HUES6 (cell line): ENCODE data around the gene GPS1.

Experiments used
- H3K27ac ChIP-seq: 2 replicates; pipeline ENCODE4 v1.7.0; 2013; ENCODE audit warnings: low read depth, mild to moderate bottlenecking, low read length, inconsistent platforms
- H3K27me3 ChIP-seq: 2 replicates; pipeline ENCODE4 v1.6.1; 2013; ENCODE audit warnings: low read length; ENCODE audit not compliant: control insufficient read depth, insufficient read depth
- H3K36me3 ChIP-seq: 2 replicates; pipeline ENCODE4 v1.6.1; 2013; ENCODE audit warnings: low read length; ENCODE audit not compliant: control insufficient read depth, insufficient read depth
- H3K4me1 ChIP-seq: 2 replicates; pipeline ENCODE4 v1.6.1; 2013; ENCODE audit warnings: low read length; ENCODE audit not compliant: control insufficient read depth, insufficient read depth
- H3K4me3 ChIP-seq: 2 replicates; pipeline ENCODE4 v1.5.1; 2013; ENCODE audit warnings: low read depth, low read length
- H3K9ac ChIP-seq: one replicate; pipeline ENCODE4 v1.6.1; 2013; ENCODE audit warnings: mild to moderate bottlenecking, low read length
- H3K9me3 ChIP-seq: 2 replicates; pipeline ENCODE4 v1.6.1; 2013; ENCODE audit warnings: low read depth, low read length; ENCODE audit not compliant: control insufficient read depth, insufficient read depth

Gene GPS1

GRCh38 chr17:82083533-82084359 lies 32.0 kb downstream of the GPS1 start:
- no peaks in the 10 kb centered on the region for H3K4me1 ChIP-seq
- H3K27me3 ChIP-seq = no peaks in the 10 kb centered on the region
- H3K36me3 ChIP-seq = peaks cover 99% of the 10 kb centered on the region
- H3K4me3 ChIP-seq = no peak overlapping the region
- no peak overlapping the region for H3K9ac ChIP-seq
- H3K27ac ChIP-seq = no peak overlapping the region
- no peaks in the 10 kb centered on the region for H3K9me3 ChIP-seq

GRCh38 chr17:82084373-82085030 lies 32.8 kb downstream of the GPS1 start:
- no peaks in the 10 kb centered on the region for H3K4me1 ChIP-seq
- no peaks in the 10 kb centered on the region for H3K9me3 ChIP-seq
- no peak overlapping the region for H3K27ac ChIP-seq
- no peak overlapping the region for H3K9ac ChIP-seq
- no peaks in the 10 kb centered on the region for H3K27me3 ChIP-seq
- peaks cover 100% of the 10 kb centered on the region for H3K36me3 ChIP-seq
- H3K4me3 ChIP-seq = no peak overlapping the region

- H3K9me3 ChIP-seq = no peaks in the 10 kb centered on the region
- H3K27me3 ChIP-seq = no peaks in the 10 kb centered on the region
- H3K36me3 ChIP-seq = peaks cover 100% of the 10 kb centered on the region
- no peak overlapping the region for H3K9ac ChIP-seq
- H3K27ac ChIP-seq = no peak overlapping the region
- H3K4me1 ChIP-seq = no peaks in the 10 kb centered on the region
- no peak overlapping the region for H3K4me3 ChIP-seq
Measured at GRCh38 chr17:82085031-82085861, 33.5 kb downstream of the GPS1 start.

- Histone ChIP-seq H3K4me1 (no peaks in the 10 kb centered on the region), H3K9ac (no peak overlapping the region), H3K4me3 (no peak overlapping the region), H3K36me3 (peaks cover 99% of the 10 kb centered on the region), H3K27ac (no peak overlapping the region), H3K9me3 (no peaks in the 10 kb centered on the region), H3K27me3 (no peaks in the 10 kb centered on the region)
Measured at GRCh38 chr17:82085931-82086764, 34.5 kb downstream of the GPS1 start.

GRCh38 chr17:82086941-82087906 lies 35.5 kb downstream of the GPS1 start:
- H3K27ac ChIP-seq = no peak overlapping the region
- no peaks in the 10 kb centered on the region for H3K4me1 ChIP-seq
- H3K27me3 ChIP-seq = no peaks in the 10 kb centered on the region
- no peak overlapping the region for H3K4me3 ChIP-seq
- H3K9me3 ChIP-seq = no peaks in the 10 kb centered on the region
- H3K9ac ChIP-seq = no peak overlapping the region
- H3K36me3 ChIP-seq = peaks cover 100% of the 10 kb centered on the region

- Histone ChIP-seq H3K9me3 (no peaks in the 10 kb centered on the region), H3K4me3 (no peak overlapping the region), H3K9ac (no peak overlapping the region), H3K36me3 (peaks cover 100% of the 10 kb centered on the region), H3K4me1 (no peaks in the 10 kb centered on the region), H3K27me3 (no peaks in the 10 kb centered on the region), H3K27ac (no peak overlapping the region)
Measured at GRCh38 chr17:82087961-82088837, 36.5 kb downstream of the GPS1 start.

- no peak overlapping the region for H3K9ac ChIP-seq
- H3K4me1 ChIP-seq = no peaks in the 10 kb centered on the region
- H3K27ac ChIP-seq = no peak overlapping the region
- H3K27me3 ChIP-seq = no peaks in the 10 kb centered on the region
- no peaks in the 10 kb centered on the region for H3K9me3 ChIP-seq
- H3K36me3 ChIP-seq = peaks cover 99% of the 10 kb centered on the region
- H3K4me3 ChIP-seq = no peak overlapping the region
Measured at GRCh38 chr17:82088838-82089722, 37.4 kb downstream of the GPS1 start.

- Histone ChIP-seq H3K4me1 (no peaks in the 10 kb centered on the region), H3K27me3 (no peaks in the 10 kb centered on the region), H3K4me3 (no peak overlapping the region), H3K9me3 (no peaks in the 10 kb centered on the region), H3K36me3 (peaks cover 96% of the 10 kb centered on the region), H3K27ac (no peak overlapping the region), H3K9ac (no peak overlapping the region)
Measured at GRCh38 chr17:82089723-82090548, 38.2 kb downstream of the GPS1 start.
